GM19324 (cell line): Measurements from ENCODE around the gene CD19.
"Not testable (repeated sequence)": the region's sequence is repeated elsewhere in the genome, so short reads cannot be mapped to it uniquely, and the experiment has no call there.

Experiments
- ATAC-seq: cut with Tn5 transposase; IDR thresholded peaks from one replicate; pipeline ENCODE4 v1.9.1; 2021; ENCODE audit warnings: mild to moderate bottlenecking, moderate library complexity; ENCODE audit not compliant: unreplicated experiment, low FRiP score

CD19 gene

GRCh38 chr16:28931801-28932225 lies at the start of gene CD19:
TSS of gene CD19 (plus strand) at chr16:28931971. CDS start at chr16:28932001, 30 bp downstream.
- no peak for ATAC-seq

GRCh38 chr16:28882551-28883160 lies 49.1 kb upstream of the CD19 start:
- ATAC-seq, result no peak

DNA sequence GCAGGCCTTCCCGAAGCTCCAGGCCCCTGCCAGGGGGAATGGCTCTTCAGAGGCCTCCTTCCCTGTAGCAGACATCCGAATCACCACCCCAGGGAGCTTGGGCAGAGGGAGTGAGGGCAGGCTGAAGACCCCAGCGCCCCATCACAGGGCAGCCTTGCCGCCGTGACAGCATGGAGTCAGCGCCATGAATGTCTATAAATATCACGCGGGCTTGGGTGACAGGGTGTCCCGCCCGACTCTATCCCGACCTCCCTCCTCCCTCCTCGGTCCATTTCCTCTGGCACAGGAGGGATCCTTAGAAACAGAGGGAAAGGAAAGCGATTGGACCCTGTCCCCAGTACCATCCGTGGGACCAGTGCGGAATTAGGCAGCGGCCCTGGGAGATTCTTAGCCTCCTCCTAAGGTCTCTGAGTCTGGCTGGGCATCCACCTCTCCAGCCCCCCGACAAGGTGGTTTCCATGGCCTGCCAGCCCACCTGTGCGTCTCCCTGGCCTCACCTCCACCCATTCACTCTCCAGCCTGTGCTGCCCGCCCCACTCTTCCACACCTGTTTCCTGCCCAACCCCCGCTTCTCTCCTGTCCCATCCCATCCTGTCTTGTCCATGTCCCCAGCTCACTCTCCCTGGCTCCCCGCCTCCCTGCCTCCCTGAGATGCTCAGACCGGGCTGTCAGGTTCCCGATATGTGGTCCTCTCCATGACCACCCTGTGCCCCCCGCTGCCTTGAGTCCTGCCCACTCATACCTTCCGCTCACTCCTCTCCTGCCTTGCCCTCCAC lies 48.4 kb upstream of the CD19 start:
- no peak for ATAC-seq

GRCh38 chr16:28884045-28884444 lies 47.7 kb upstream of the CD19 start:
- no peak for ATAC-seq

GRCh38 chr16:28886945-28887344 lies 44.8 kb upstream of the CD19 start:
- ATAC-seq, result no peak

GRCh38 chr16:28890355-28890754 lies 41.4 kb upstream of the CD19 start:
- ATAC-seq, result not testable (repeated sequence)

DNA sequence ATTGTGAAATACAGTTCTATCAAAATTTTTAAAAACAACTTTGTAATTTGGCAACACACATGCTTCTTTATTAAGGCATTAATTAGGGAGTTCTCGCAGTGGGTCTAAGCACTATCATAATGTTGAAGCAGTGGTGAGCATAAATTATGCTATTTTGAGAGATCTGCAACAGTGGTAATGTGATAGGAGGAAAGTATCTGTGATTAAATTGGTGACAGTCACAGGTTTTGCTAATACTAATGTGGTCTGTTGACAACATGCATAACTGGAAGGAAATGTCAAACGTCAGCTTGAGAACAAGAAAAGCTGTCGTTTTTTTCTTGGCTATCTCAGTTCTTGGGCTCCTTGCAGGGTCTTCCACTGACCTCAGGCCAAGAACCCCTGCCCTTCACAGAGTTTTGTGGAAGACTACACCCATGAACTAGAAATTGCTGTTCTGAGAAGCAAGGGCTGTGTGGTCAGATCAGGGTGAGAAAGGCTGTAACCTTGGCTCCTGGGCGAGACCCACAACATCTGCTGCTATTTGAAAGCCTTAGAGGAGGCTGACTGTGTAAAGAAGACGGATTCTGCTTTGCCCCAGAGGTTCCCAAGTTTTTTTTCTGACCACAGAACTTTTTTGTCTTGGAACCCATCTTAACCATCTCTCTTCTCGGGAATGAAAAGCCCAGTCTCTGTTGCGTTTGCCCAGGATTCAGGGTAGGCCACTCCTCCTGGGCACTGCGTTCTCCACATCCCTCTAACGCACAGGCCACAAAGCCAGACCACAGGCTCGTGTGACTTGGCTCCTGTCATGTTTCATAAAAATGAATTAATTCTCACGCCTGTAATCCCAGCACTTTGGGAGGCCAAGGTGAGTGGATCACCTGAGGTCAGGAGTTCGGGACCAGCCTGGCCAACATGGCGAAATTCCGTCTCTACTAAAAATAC lies 39.5 kb upstream of the CD19 start:
- no peak for ATAC-seq

DNA sequence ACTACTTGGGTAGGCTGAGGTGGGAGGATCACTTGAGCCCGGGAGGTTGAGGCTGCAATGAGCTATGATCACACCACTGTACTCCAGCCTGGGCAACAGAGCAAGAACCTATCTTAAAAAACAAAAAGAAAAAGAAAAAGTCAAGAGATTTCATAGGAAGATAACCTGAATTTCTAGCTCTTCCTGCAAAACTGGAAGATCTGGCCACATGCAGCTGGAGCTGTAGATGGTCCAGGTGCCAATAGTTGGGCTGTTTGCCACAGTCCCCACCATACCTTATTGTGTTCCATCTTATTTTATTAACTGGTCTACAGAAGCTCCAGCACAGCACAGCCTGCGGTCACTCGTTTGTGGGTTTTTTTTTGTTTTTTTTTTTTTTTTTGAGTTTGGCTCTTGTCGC lies 38.5 kb upstream of the CD19 start:
- no peak for ATAC-seq

GRCh38 chr16:28895609-28896008 lies 36.2 kb upstream of the CD19 start:
- no peak for ATAC-seq

DNA sequence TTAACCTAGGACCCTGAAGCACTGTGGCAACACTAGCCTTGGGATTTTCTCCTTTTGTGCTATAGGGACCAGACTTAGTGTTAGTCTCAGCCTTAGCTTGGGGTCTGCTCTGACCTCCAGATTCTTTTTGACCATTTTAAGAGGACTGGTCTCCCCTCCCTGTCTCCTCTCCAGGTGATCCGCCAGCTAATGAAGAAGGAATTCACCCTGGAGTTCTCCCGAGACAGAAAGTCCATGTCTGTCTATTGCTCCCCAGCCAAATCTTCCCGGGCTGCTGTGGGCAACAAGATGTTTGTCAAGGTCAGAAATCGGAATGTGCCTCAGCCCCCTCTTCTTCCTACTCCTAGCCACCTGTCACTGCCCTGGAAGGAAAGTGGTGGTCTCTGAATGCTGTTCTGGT lies 33.9 kb upstream of the CD19 start:
- no peak for ATAC-seq

- ATAC-seq, result no peak
Observed at GRCh38 chr16:28898266-28898665, 33.5 kb upstream of the CD19 start.

GRCh38 chr16:28898942-28899341 lies 32.8 kb upstream of the CD19 start:
- no peak for ATAC-seq

- no peak for ATAC-seq
Observed at GRCh38 chr16:28899882-28900590, 31.7 kb upstream of the CD19 start.

GRCh38 chr16:28900601-28901000 lies 31.2 kb upstream of the CD19 start:
- ATAC-seq, result no peak

GRCh38 chr16:28901862-28902261 lies 29.9 kb upstream of the CD19 start:
- ATAC-seq, result no peak

DNA sequence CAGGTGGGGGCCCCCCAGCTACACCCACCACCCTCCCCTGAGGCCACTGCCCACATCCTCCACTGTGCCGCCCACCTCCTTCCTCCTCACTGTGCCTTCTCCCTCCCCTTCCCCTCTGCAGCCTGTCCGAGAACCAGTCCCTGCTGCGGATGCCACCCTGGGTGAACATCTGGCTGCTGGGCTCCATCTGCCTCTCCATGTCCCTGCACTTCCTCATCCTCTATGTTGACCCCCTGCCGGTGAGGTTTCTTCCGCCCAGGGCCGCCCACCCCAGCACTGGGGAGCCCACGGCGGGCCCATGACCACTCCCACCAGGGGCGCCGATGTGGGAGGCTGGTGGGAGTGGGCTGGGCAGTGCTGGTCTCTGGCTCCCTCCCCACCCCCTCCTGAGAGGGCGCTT lies 28.9 kb upstream of the CD19 start:
- no peak for ATAC-seq

GRCh38 chr16:28903344-28904042 lies 28.3 kb upstream of the CD19 start:
- no peak for ATAC-seq

DNA sequence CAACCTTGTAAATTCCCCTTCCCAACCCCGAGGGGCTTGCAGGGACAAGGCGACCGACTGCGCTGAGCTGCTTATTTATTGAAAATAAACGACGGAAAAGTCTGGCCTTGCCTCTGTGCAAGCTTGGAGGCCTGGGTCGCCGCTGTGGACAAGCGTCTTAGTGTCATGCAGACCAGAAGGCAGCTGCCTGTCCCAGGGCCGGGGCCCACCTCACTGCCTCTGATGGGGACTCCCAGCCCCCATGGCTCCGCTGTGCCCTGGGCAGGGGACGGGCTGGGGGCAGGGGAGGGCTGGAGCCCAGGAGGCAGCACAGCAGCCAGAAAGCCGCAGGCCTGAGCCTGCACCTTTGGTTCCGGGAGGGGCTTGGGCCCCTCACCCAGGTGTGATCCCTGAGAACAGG lies 27.4 kb upstream of the CD19 start:
- ATAC-seq, result no peak

- no peak for ATAC-seq
Observed at GRCh38 chr16:28904828-28905227, 26.9 kb upstream of the CD19 start.

DNA sequence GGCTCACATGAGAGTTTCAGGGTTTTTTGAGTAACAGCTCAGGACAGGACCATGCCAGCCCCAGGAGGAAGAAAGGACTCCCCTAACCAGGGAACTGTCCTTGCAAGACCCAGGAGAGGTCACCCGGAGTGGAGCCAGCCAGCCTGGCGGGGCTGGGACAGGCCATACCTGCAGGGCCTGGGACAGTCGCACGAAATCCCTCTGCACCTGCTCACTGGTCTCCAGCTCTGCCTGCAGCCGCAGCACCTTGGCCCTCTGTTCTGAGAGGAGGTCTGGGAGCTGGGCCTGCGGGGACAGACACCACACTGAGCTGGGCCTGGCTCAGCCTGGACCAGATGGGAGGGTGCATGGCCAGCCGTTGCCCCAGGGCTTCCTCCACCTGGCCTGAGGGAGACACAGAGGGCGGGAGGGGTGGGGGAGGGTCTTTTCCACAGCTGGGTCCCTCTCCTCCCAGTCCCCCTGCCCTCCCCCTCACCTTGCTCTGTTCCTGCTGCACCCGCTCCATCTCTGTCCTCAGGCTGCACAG lies 26.5 kb upstream of the CD19 start:
- no peak for ATAC-seq
